HCT116 (cell line): ENCODE measurements around the gene BAIAP2. TPM values are rescaled to one million over a fixed set of nuclear protein-coding genes. Genes with fewer than 3 reads are reported as not detected.

Experiments used
- ATAC-seq: fragments of 200-7000 bp; cut with Tn5 transposase; 2 replicates; pipeline ENCODE4 v1.9.1; 2020; ENCODE audit warnings: mild to moderate bottlenecking, moderate library complexity
- BruUV-seq: library from RNA; stranded (reverse); fragments of 400-500 nt; replicated peaks from 2 replicates; lab custom pipeline; 2021; lab: Mats Ljungman, UMichigan
- CTCF ChIA-PET: fragments of 300-600 bp; sonication (Branson Sonifier 250); formaldehyde crosslinking; loops from one replicate; lab custom pipeline; 2021; ENCODE audit warnings: antibody characterized with exemption; lab: Charles Lee
- POLR2A ChIA-PET: fragments of 300-600, 350-600 bp; sonication (Branson Sonifier 250); formaldehyde crosslinking; loops from one replicate; lab custom pipeline; 2021; ENCODE audit warnings: antibody characterized with exemption; lab: Charles Lee
- RAD21 ChIA-PET, 2 experiments: fragments of 300-600 bp; sonication (Branson Sonifier 250); formaldehyde crosslinking; loops; one replicate each; lab custom pipeline; 2023; ENCODE audit warnings: low total read pairs in 2 of 2; ENCODE audit not compliant: uncharacterized antibody in 2 of 2, unreplicated experiment in 2 of 2, low non-redundant PET in 1 of 2; lab: Charles Lee
- DNase-seq: peaks from one replicate; pipeline ENCODE4 v3.0.0-alpha.2; 2010; ENCODE audit warnings: low read depth, low spot score
- H2AFZ ChIP-seq: fragments of 200-600 bp; shearing (Covaris generic), sonication (generic); 2 replicates; pipeline ENCODE4 v1.6.1; 2017; ENCODE audit warnings: low read depth, mixed run types, mixed read lengths, antibody characterized with exemption, low read length; ENCODE audit not compliant: poor library complexity, severe bottlenecking
- H3K27ac ChIP-seq: 2 replicates; pipeline ENCODE4 v1.5.1; 2012; ENCODE audit warnings: low read depth, low read length
- H3K27me3 ChIP-seq: fragments of 200-600 bp; sonication (generic); 2 replicates; pipeline ENCODE4 v1.6.1; 2016; ENCODE audit warnings: mixed run types, low read length, mixed read lengths; ENCODE audit not compliant: insufficient read depth
- H3K36me3 ChIP-seq, 2 experiments: fragments of 200-500 bp in 1 of 2; fragments of 200-600 bp in 1 of 2; sonication (Bioruptor generic) in 1 of 2; sonication (generic) in 1 of 2; 2 replicates each; pipeline versions ENCODE4 v1.5.1 to v1.6.1; 2014 to 2016; ENCODE audit warnings: low read length in 2 of 2, inconsistent platforms in 1 of 2, mixed read lengths in 1 of 2, mixed run types in 1 of 2; ENCODE audit not compliant: insufficient read depth in 2 of 2, control insufficient read depth in 1 of 2
- H3K4me1 ChIP-seq, 2 experiments: fragments of 200-600 bp in 1 of 2; sonication (generic) in 1 of 2; 2 replicates each; pipeline versions ENCODE4 v1.5.1 to v1.6.1; 2012 to 2017; ENCODE audit warnings: low read length in 2 of 2, inconsistent platforms in 1 of 2, mild to moderate bottlenecking in 1 of 2, mixed read lengths in 1 of 2, mixed run types in 1 of 2, moderate library complexity in 1 of 2; ENCODE audit not compliant: insufficient read depth in 2 of 2, control insufficient read depth in 1 of 2
- H3K4me2 ChIP-seq: fragments of 200-600 bp; sonication (generic); 2 replicates; pipeline ENCODE4 v1.6.1; 2017; ENCODE audit warnings: mixed run types, low read length, mixed read lengths
- H3K4me3 ChIP-seq, 2 experiments: fragments of 200-600 bp in 1 of 2; sonication (generic) in 1 of 2; replicated peaks in 1 of 2; 2 replicates each; pipeline ENCODE4 v1.5.1; 2011 to 2016; ENCODE audit warnings: low read length in 2 of 2, control low read depth in 1 of 2, low read depth in 1 of 2, mild to moderate bottlenecking in 1 of 2, mixed read lengths in 1 of 2, mixed run types in 1 of 2
- H3K79me2 ChIP-seq: fragments of 200-600 bp; sonication (generic); 2 replicates; pipeline ENCODE4 v1.6.1; 2017; ENCODE audit warnings: mild to moderate bottlenecking, mixed run types, low read length, moderate library complexity, mixed read lengths; ENCODE audit not compliant: insufficient read depth
- H3K9ac ChIP-seq: fragments of 200-600 bp; sonication (generic); 2 replicates; pipeline ENCODE4 v1.6.1; 2016; ENCODE audit warnings: low read length, mixed read lengths
- H3K9me2 ChIP-seq: fragments of 200-600 bp; sonication (generic), shearing (Covaris generic); 2 replicates; pipeline ENCODE4 v1.6.1; 2017; ENCODE audit warnings: mixed run types, mild to moderate bottlenecking, moderate library complexity; ENCODE audit not compliant: insufficient read depth
- H3K9me3 ChIP-seq, 2 experiments: fragments of 200-500 bp in 1 of 2; fragments of 200-600 bp in 1 of 2; sonication (Bioruptor generic) in 1 of 2; sonication (generic) in 1 of 2; 2 replicates each; pipeline ENCODE4 v1.6.1; 2014 to 2017; ENCODE audit warnings: low read length in 2 of 2, mixed read lengths in 2 of 2, inconsistent platforms in 1 of 2, low read depth in 1 of 2, mild to moderate bottlenecking in 1 of 2, mixed run types in 1 of 2, moderate library complexity in 1 of 2; ENCODE audit not compliant: control insufficient read depth in 1 of 2, insufficient read depth in 1 of 2
- H4K20me1 ChIP-seq: fragments of 200-600 bp; sonication (generic), shearing (Covaris generic); 2 replicates; pipeline ENCODE4 v1.6.1; 2017; ENCODE audit warnings: mixed run types, mild to moderate bottlenecking, moderate library complexity; ENCODE audit not compliant: insufficient read depth
- CTCF ChIP-seq, 3 experiments: fragments of 200-600 bp in 1 of 3; sonication (generic) in 1 of 3; IDR thresholded peaks in 2 of 3; conservative IDR thresholded peaks in 1 of 3; 2 replicates each; pipeline ENCODE4 v1.5.1; 2012 to 2017; ENCODE audit warnings: low read depth in 2 of 3, low read length in 2 of 3, antibody characterized with exemption in 1 of 3, borderline replicate concordance in 1 of 3, control low read depth in 1 of 3, mild to moderate bottlenecking in 1 of 3, mixed read lengths in 1 of 3, mixed run types in 1 of 3, moderate library complexity in 1 of 3; ENCODE audit not compliant: insufficient read depth in 1 of 3
- ELF1 ChIP-seq: IDR thresholded peaks from 2 replicates; pipeline ENCODE4 v1.6.1; 2012; ENCODE audit warnings: low read depth, borderline replicate concordance
- EZH2phosphoT487 ChIP-seq: fragments of 200-600 bp; IDR thresholded peaks from 2 replicates; pipeline ENCODE4 v1.6.1; 2018; ENCODE audit warnings: antibody characterized with exemption, borderline replicate concordance
- POLR2AphosphoS5 ChIP-seq: IDR thresholded peaks from 2 replicates; pipeline ENCODE4 v1.6.1; 2011; ENCODE audit warnings: mild to moderate bottlenecking, low read depth, low read length, moderate library complexity
- SP1 ChIP-seq: IDR thresholded peaks from 2 replicates; pipeline ENCODE4 v1.6.1; 2012; ENCODE audit warnings: low read depth
- TCF7L2 ChIP-seq: IDR thresholded peaks from 2 replicates; pipeline ENCODE4 v1.7.0; 2011; ENCODE audit warnings: borderline replicate concordance, inconsistent platforms; ENCODE audit not compliant: insufficient read depth, insufficient read length; ENCODE audit errors: extremely low read depth
- YY1 ChIP-seq: IDR thresholded peaks from 2 replicates; pipeline ENCODE4 v1.6.1; 2011; ENCODE audit warnings: low read length, low read depth, moderate library complexity, mild to moderate bottlenecking; ENCODE audit not compliant: insufficient replicate concordance; ENCODE audit errors: extremely low read depth
- ZBTB33 ChIP-seq: IDR thresholded peaks from 2 replicates; pipeline ENCODE4 v1.6.1; 2011; ENCODE audit warnings: mild to moderate bottlenecking, low read length, moderate library complexity; ENCODE audit not compliant: insufficient replicate concordance; ENCODE audit errors: extremely low read depth
- intact Hi-C: fragments of 100-400 bp; cut with micrococcal nuclease; formaldehyde crosslinking; loops from 2 replicates; pipeline ENCODE4 v1.10.0; 2022
- total RNA-seq: library from RNA; stranded (reverse); gene quantifications from one replicate; pipeline ENCODE4 v1.2.1, GENCODE V29; 2021; ENCODE audit not compliant: unreplicated experiment

The BAIAP2 gene
- total RNA-seq, 1 experiment from 2014 or later = 105 TPM

- TF ChIP-seq ZBTB33 = peak; percentile 29
- peak in 2 of 3 experiments; percentile 69 to 74; a peak in 4 of 6 replicates for TF ChIP-seq CTCF (IDR thresholded peaks at IDR 0.05 in 2 of 3, conservative IDR thresholded peaks at IDR 0.05 in 1 of 3; ENCODE audit: borderline replicate concordance in 1 of 3, insufficient read depth in 1 of 3, low read depth in 2 of 3, low read length in 2 of 3)
- TF ChIP-seq TCF7L2 = peak; percentile 83
- peak; percentile 15 for TF ChIP-seq YY1
- no peak for TF ChIP-seq SP1
Measured at GRCh38 chr17:81097134-81097942, 62.4 kb downstream of the BAIAP2 start (continued).

GRCh38 chr17:81097943-81098308, 63.0 kb downstream of the BAIAP2 start:
- DNase-seq = peak; percentile 72
- intact Hi-C loops = no loop called here
- Histone ChIP-seq H3K9me3 (no peaks in the 10 kb centered on the region), H3K9me2 (no peaks in the 10 kb centered on the region), H3K4me3 (peak overlapping the region; percentile 44 to 53), H2AFZ (no peak overlapping the region), H3K4me2 (peak overlapping the region; percentile 94)
- ChIA-PET CTCF (interaction anchor here (1.0 to 3.5 kb wide), 7 partner anchors 17 to 374 kb away, joined by 3 to 34 read pairs (median 6); no protein-coding TSS in a partner anchor), RAD21 (interaction anchor here (0.6 to 1.2 kb wide), 3 partner anchors 26 to 74 kb away, joined by 3 to 6 read pairs (median 3); no protein-coding TSS in a partner anchor)
- TF ChIP-seq ELF1 (no peak), EZH2phosphoT487 (no peak), YY1 (no peak), POLR2AphosphoS5 (no peak)
- TF ChIP-seq, all 23 proteins: peak for 0
- Histone ChIP-seq H3K27ac (peak overlapping the region; percentile 95), H3K4me1 (peaks cover 61 to 78% of the 10 kb centered on the region in 2 experiments), H3K36me3 (peaks cover 0 to 24% of the 10 kb centered on the region in 2 experiments; a peak in 2 of 4 replicates), H4K20me1 (no peaks in the 10 kb centered on the region), H3K27me3 (no peaks in the 10 kb centered on the region), H3K9ac (peak overlapping the region; percentile 72), H3K79me2 (peaks cover 13% of the 10 kb centered on the region; the same call in 1 of the 2 replicates)
- BruUV-seq = no TSS peak
- peak; percentile 66 for ATAC-seq
- POLR2A ChIA-PET = interaction anchor here (0.6 to 1.2 kb wide), 2 partner anchors 48 to 85 kb away, joined by 3 read pairs; no protein-coding TSS in a partner anchor
